Measurements from ENCODE around the gene CR1. TPM values are rescaled to one million over a fixed set of nuclear protein-coding genes. Genes with fewer than 3 reads are reported as not detected.

The CR1 gene
- total and polyA plus RNA-seq, 9 of the 15 experiments (the other 6 are each of a cell fraction or from before 2014, with no cell fraction given), result 0.07 to 0.47 (median 0.18) TPM

- 0 out of 2 replicates have a peak, but pooled peaks have one; percentile 0 for TF ChIP-seq ZBTB40 (IDR thresholded peaks at IDR 0.05)
- no peak for TF ChIP-seq ZBTB40 (CRISPR knock-in tag; IDR thresholded peaks at IDR 0.05)
- TF ChIP-seq ZNF24 (IDR thresholded peaks at IDR 0.05), result no peak
- TF ChIP-seq DMBX1 (CRISPR knock-in tag; IDR thresholded peaks at IDR 0.05; ENCODE audit: borderline replicate concordance), result peak; percentile 66; the same call in 1 of the 2 replicates
- peak; percentile 10; the same call in 1 of the 2 replicates for TF ChIP-seq NKRF (IDR thresholded peaks at IDR 0.05; ENCODE audit: borderline replicate concordance)
- no peak for TF ChIP-seq HCFC1 (IDR thresholded peaks at IDR 0.05; ENCODE audit: low read depth, low read length)
- 0 out of 4 replicates have a peak, but pooled peaks of 1 of the 2 experiments have one; percentile 4 for TF ChIP-seq TRIM24 (IDR thresholded peaks at IDR 0.05)
- TF ChIP-seq ZNF778 (CRISPR knock-in tag; IDR thresholded peaks at IDR 0.05), result no peak
- no peak for TF ChIP-seq YBX1 (IDR thresholded peaks at IDR 0.05)
- no peak for TF ChIP-seq ZBTB2 (IDR thresholded peaks at IDR 0.05)
- TF ChIP-seq SMAD4 (CRISPR knock-in tag; conservative IDR thresholded peaks at IDR 0.05), result 0 out of 2 replicates have a peak, but pooled peaks have one; percentile 28
- peak; percentile 9; the same call in 1 of the 2 replicates for TF ChIP-seq STAT5A (IDR thresholded peaks at IDR 0.05; ENCODE audit: borderline replicate concordance, low read length)
- TF ChIP-seq SMARCB1 (IDR thresholded peaks at IDR 0.05; ENCODE audit: insufficient read length, low read depth), result peak; percentile 52
Measured at GRCh38 chr1:207648334-207649209, 152.6 kb downstream of the CR1 start (continued).
